ENCODE results near the gene SQSTM1.

The SQSTM1 gene

DNA sequence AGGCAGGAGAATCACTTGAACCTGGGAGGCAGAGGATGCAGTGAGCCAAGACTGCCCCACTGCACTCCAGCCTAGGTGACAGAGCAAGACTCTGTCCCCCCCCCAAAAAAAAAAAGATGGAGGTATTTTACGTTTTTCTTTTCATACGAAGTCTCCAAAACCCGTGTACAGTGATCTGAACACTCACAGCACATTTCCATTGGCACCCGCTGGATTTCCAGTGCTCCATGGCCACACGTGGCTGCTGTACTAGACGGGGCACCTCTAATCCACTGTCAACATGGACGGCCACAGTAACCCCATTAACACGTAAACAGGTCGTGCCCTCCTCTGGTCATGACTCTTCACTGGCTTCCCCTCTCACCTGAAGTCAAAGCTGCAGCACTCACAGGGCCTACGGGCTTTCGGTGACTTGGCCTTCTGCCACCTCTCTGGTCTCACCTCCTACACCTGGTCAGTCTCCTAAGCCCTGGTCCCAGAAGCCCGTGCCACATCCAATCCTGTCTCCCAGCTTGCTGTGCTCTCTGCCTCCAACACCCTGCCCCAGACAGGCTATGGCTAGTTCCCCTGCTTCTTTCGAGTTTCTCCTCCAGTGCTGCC, 64.9 kb downstream of the SQSTM1 start:
- peaks cover 22% of the 10 kb centered on the region for H3K9me3 ChIP-seq (ENCODE audit: low read length)
- H2AFZ ChIP-seq (ENCODE audit: low read depth, low read length), result no peak overlapping the region
- H3K4me3 ChIP-seq (ENCODE audit: low read length), result no peak overlapping the region
- H3K36me3 ChIP-seq (ENCODE audit: insufficient read depth, low read length), result peaks cover 65% of the 10 kb centered on the region
- H3K27me3 ChIP-seq (ENCODE audit: insufficient read depth, low read length), result no peaks in the 10 kb centered on the region
- H3K4me1 ChIP-seq (ENCODE audit: insufficient read depth, low read length), result no peaks in the 10 kb centered on the region

- Histone ChIP-seq H3K36me3 (ENCODE audit: insufficient read depth, low read length) (peaks cover 72% of the 10 kb centered on the region), H3K27me3 (ENCODE audit: insufficient read depth, low read length) (no peaks in the 10 kb centered on the region), H3K4me1 (ENCODE audit: insufficient read depth, low read length) (no peaks in the 10 kb centered on the region), H3K9me3 (ENCODE audit: low read length) (peaks cover 22% of the 10 kb centered on the region), H3K4me3 (ENCODE audit: low read length) (no peak overlapping the region), H2AFZ (ENCODE audit: low read depth, low read length) (no peak overlapping the region)
Measured at GRCh38 chr5:179886190-179886911, 65.6 kb downstream of the SQSTM1 start.

- Histone ChIP-seq H3K4me1 (ENCODE audit: insufficient read depth, low read length) (no peaks in the 10 kb centered on the region), H3K36me3 (ENCODE audit: insufficient read depth, low read length) (peaks cover 80% of the 10 kb centered on the region), H3K9me3 (ENCODE audit: low read length) (peaks cover 22% of the 10 kb centered on the region), H3K4me3 (ENCODE audit: low read length) (no peak overlapping the region), H2AFZ (ENCODE audit: low read depth, low read length) (no peak overlapping the region), H3K27me3 (ENCODE audit: insufficient read depth, low read length) (no peaks in the 10 kb centered on the region)
Measured at GRCh38 chr5:179887095-179887494, 66.4 kb downstream of the SQSTM1 start.
